A172 (cell line): ENCODE measurements around the gene MT1E. TPM values are rescaled to one million over a fixed set of nuclear protein-coding genes. Genes with fewer than 3 reads are reported as not detected.
"Not testable (repeated sequence)": the region's sequence is repeated elsewhere in the genome, so short reads cannot be mapped to it uniquely, and the experiment has no call there.

Source experiments
- DNase-seq: peaks from one replicate; pipeline ENCODE4 v3.0.0-alpha.2; 2015; ENCODE audit warnings: low spot score
- total RNA-seq: library from RNA; depleted of rRNA; stranded (reverse); fragments of >200 nt; shearing (Covaris generic); gene quantifications from 2 replicates; pipeline ENCODE4 v1.2.3, GENCODE V29; 2014

Gene MT1E
- total RNA-seq, 1 experiment from 2014 or later, result not detected

DNA sequence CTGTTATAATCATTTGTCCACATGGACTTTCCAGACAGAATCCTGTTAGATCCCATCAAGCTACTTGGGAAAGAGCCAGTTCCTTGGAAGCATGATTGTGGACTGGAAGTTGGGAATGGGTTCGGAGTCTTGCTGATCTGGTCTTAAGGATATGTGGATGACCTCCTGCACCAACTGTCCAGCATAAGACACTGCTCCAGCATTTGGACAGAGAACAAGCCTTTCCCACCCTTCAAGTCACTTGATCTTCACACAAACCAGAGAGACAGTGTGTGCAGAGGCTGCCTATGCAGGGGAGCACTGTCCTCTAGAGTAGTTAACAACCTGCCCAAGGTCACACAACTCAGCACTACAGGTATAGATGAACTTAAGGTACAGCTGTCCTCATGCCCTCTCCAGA, 20.3 kb downstream of the MT1E start:
- no peak for DNase-seq

DNA sequence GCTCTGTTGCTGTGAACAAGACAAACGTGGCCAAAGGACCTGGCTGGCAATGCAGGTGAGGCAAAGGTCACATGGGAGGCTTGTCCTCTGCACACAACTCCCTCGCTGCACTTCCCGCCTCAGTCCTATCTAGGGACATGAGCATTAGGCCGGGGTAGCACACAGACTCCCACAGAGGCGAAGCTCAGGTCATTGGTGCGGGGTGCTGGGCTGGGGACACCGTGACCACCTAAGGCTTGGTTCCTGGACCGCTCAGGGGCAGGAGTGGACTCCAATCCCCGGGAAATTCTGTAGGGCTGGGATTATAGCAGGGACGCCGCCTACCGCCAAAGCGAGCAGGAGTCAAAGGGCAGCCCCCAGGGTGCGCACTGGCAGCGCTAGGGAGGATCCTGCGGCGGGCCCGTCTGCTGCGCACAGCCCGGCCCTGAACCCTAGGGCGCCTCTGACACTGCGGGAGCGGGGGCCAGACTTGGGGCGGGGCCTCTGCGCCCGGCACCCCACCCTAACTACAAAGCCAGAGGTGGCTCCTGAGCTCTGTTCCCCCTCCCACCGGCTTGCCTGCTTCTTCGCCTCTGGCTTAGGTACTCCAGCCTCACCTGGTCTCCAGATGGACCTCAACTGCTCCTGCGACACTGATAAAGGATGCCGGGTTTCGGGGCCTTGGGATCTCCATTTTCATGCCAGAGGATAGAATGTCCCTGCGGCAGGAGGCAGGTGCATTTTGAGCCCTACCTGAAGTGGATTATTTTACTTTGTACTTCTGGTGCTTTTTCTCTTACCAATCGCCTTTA, 22.3 kb downstream of the MT1E start:
- no peak for DNase-seq

DNA sequence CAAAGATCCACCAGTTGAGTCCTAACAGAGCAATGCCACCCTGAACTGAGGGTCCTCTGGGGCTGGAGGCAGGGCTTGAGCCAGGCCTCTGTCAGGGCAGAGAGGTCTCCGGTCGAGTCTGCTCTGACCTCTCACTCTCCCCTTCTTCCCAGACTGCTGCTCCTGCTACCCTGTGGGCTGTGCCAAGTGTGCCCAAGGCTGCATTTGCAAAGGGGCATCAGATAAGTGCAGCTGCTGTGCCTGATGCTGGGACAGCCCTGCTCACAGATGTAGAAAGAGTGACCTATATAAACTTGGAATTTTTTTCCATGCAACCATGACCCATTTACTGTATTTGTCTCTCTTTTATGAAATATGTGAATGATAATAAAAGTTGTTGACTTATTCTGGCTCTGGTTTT, 23.7 kb downstream of the MT1E start:
- no peak for DNase-seq

DNA sequence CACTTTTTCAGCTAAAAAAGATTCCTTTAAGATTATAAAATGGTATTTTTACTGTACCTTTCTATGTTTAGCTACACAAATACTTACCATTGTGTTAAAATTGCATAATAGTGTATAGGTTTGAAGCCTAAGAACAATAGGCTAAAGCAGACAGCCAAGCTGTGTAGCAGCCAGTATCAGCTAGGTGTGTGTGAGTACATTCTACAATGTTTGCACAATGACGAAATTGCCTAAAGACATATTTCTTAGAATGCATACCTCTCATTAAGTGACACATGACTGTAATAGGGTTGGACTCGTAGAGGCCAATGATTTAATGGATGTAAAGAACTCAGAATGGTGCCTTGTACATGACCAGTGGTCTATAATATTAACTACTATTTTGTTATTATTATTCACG, 24.2 kb downstream of the MT1E start:
- no peak for DNase-seq

DNA sequence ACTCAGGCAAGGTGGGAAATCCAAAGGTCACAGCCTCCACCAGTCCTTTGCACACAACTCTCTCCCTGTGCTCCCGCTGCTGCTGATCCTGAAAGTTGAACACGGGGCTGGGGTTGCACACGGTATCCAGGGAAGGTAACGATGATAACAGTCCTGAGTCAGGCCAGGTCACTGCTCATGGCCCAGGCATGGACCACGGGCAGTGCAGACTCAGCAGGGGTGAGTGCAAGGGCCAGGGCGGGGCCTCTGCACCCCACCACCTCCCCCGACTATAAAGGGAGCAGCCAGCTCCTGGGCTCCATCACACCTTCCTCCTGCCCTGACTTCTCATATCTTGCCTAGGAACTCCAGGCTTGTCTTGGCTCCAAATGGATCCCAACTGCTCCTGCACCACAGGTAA, 26.0 kb downstream of the MT1E start, which contains the start of gene MT1B:
TSS of gene MT1B (plus strand) at position 301 of the 400 bp plus-strand sequence. CDS start at position 369, 68 bp downstream.
- DNase-seq, result no peak

DNA sequence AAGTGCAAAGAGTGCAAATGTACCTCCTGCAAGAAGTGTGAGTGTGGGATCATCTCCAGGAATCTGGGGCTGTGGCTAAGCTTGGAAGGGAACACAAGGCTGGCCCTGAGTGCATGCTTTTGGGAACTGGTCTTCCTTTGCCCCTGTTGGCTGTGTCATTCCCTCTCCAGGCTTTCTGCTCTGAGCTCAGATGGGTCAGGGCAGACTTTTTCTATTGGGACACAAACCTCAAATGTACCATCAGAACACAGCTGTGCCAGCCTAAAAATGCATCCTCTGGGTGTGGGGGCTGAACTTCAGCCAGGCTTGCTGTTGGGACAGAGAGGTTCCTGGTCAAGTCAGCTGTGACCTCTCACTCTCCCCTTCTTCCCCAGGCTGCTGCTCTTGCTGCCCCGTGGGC, 27.0 kb downstream of the MT1E start:
- no peak for DNase-seq

DNA sequence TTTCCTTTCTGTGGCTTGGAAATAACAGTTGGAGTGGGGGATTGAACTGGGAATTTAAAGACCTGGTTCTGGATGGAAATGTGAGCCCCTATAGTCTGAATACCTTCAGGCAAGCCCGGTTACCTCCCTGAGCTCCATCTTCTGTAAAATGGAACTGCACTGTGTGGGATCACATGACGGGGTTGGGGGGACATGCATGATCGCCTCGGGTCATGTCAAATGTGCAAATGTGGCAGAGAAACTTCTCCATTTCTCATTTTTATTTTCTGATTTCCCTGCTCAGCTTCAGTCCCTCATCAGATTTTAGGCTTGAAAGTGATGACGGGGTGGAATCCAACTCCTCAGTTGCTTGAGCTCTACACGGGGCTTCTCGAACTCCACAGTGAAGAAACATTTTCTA, 27.6 kb downstream of the MT1E start:
- no peak for DNase-seq

DNA sequence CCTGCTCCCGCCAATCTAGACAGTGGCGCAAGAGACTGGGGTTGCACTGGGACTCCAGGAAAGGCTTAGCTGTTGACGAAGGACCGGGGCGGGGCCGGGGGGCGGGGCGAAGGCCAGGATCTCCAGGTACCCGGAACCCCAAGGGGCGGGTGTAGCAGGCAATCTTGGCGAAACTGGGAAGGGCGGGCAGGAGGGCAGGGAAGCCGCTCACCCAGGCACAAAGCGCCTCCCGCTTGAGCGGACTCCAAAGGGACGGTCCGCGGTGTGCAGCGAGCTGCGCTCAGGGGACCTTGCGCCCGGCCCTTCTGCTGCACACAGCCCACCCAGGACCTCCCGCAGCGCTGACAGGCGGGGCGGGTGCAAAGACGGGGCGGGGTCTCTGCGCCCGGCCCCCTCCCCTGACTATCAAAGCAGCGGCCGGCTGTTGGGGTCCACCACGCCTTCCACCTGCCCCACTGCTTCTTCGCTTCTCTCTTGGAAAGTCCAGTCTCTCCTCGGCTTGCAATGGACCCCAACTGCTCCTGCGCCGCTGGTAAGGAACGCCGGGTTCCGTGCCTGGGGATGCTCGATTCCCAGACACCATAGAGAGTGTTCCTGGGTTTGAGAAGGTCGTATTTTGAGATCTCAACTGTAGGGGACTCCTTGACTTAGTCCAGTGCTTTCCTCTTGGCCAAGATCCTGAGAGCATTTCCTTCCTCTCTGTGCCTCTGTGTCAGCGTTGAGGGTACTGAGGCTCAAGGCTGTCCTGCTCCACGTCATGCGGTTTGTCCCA, 32.2 kb downstream of the MT1E start, which contains the start of gene MT1F:
TSS of gene MT1F (plus strand) at position 405 of the 772 bp plus-strand sequence. CDS start at position 505, 100 bp downstream.
- DNase-seq, result no peak

DNA sequence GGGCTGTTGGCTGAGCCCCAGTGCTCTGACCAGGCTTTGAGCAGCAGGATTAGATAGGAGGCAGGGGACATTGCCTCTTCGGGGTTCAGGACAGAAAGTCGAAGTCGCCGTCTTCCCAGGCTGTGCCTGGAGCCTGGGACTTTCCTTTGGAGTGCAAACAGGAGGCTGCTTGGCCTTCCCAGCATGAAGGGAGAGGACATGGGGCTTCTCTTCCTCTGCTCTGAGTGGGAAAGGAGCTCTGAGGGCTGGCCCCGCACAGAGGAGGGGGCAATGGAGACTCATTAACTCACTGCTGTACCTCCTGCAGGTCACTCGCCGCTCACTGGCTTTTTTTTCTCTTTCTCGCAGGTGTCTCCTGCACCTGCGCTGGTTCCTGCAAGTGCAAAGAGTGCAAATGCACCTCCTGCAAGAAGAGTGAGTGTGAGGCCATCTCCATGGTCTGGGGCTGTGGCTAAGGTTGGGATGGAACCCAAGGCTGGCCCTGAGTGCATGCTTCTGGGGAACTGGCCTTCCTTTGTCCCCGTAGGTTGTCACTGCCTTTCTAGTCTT, 32.8 kb downstream of the MT1E start:
- DNase-seq, result no peak

DNA sequence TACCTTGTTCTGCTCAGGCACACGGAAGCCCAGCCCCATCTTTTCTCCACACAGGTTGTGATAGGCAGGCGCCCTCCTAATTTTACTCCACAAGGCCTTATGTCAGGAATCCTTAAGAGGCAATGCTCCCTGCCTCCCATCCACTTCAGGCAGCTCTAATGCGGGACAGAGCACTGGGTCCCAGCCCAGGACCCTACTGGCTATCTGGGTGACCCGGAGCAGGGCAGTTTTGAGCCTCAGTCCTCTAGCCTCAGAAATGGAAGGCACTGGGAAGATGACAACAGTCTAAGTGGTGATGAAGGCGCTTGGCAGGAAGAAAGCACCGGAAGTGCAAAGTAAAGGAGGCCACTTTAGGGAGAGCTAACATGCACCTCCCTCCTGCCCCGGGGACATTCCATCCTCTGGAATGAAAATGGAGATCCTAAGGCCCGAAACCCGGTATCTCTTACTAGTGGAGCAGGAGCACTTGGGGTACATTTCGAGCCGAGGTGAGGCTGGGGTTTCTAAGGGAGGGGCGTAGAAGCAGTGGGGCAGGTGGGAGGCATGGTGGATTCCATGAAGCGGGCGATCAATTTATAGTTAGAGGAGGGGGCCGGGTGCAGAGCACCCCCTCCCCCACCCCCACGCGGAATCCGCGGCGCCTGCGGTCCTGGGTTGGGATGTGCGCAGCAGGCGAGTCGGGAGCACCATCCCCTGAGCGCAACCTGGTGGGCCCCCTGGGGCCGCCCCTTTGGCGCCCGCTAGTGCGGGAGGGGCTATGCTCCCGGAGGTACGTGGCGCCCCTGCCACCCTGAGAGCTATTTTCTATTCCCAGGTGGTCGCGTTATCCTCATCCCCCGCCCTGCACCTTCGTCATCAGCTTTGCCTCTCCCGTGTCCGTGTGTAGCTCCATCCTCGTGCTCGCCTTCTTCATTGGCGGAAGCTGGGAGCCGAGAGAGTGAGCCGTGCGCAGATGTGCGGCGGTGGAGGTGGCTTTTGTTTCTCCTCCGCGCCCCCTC, 37.1 kb downstream of the MT1E start:
- no peak for DNase-seq

DNA sequence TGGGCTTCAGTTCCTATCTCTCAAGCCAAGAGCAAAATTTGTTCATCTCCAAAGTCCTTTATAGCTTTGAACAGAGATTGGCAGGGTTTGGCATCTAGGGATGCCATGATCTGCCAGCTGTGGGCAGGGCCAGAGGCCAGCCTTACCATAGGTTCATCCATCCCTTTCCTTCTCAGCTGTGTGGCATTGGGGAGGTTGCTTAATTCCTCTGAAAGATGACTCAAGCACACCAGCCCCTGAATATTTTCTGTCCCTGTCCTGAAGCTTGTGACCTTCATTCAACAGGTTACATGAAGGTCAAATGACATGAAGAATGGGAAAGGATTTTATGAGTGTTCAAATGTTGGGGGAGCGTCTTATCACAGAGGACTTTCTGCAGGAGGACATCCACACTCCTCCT, 38.9 kb downstream of the MT1E start:
- no peak for DNase-seq

DNA sequence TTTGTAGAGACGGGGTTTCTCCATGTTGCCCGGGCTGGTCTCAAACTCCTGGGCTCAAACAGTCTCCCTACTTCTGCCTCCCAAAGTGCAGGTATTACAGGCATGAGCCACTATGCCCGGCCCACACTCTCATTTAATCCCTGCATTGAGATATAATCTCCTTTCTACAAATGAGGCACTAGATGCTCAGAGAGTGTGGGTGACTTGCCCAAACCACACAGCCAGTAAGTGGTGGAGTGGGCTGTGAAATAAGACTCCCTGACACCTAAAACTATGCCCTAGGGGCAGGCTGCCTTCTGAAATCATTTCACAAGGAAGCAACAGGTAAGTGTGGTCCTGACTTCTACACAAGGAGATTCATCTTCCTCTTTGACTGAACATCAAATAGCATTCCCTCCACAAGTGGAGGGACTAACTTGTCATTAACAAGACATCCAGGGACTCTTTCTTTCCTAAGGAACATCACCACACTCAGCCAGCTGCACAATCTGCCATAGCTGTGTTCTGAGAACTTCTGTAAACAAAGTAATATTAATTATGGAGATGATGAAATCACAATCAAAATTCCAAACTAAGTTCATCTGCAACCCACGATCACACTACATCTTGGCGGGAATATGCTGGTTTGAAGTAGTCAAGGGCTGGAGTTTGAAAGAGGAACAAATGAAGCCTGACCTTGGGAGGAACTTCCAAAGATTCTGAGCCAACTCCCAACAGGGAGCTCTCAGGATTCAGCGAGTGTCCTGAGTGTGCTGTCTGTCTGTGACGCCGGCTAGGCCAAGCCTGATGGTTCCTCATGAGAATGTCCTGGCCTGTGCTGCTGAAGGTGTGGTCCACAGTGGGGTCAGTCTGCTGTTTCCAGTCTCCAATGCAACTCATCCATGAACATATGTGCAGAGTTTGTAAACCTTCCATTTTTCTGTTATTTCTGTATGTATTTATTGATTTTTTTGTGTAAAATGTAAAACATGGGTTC, 40.0 kb downstream of the MT1E start:
- DNase-seq, result not testable (repeated sequence)

DNA sequence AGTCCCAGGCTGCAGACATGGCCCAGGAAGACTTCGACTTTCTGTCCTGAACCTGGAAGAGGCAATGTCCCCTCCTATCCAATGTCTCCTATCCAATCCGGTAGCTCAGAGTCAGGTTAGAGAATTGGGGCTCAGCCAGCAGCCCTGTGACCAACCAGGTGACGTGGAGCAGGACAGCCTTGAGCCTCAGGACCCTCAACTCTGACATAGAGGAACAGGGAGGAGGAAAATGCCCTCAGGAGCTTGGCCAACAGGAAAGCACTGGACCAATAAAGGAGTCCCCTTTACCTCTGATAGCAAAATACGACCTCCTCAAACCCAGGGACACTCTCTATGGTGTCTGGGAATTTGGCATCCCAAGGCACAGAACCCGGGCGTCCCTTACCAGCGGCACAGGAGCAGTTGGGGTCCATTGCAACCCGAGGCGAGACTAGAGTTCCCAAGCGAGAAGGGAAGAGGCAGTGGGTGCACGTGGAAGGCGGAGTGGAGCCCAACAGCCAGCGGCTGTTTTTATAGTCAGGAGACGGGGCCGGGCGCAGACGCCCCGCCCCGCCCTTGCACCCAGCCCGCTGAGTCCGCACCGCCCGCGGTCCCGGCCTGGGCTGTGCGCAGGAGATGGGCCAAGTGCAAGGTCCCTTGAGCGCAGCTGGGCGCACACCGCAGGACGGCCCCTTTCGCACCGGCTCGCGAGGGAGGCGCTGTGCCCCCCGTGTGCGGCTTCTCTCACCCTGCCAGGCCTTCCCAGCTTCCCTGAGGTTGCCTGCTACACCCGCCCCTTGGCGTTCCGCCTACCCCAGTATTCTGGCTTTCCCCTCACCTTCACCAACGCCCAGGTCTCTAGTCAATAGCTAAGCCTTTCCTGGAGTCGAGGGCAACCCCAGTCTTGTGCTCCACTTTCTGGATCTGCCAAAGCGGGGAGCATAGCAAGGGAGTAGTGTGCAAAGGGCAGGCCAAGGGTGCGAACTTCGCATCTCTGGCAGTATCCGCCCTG, 42.3 kb downstream of the MT1E start, which contains the start of gene MT1G:
TSS of gene MT1G (minus strand) at position 485 of the 991 bp plus-strand sequence. CDS start at position 413, 72 bp downstream.
- DNase-seq, result no peak

DNA sequence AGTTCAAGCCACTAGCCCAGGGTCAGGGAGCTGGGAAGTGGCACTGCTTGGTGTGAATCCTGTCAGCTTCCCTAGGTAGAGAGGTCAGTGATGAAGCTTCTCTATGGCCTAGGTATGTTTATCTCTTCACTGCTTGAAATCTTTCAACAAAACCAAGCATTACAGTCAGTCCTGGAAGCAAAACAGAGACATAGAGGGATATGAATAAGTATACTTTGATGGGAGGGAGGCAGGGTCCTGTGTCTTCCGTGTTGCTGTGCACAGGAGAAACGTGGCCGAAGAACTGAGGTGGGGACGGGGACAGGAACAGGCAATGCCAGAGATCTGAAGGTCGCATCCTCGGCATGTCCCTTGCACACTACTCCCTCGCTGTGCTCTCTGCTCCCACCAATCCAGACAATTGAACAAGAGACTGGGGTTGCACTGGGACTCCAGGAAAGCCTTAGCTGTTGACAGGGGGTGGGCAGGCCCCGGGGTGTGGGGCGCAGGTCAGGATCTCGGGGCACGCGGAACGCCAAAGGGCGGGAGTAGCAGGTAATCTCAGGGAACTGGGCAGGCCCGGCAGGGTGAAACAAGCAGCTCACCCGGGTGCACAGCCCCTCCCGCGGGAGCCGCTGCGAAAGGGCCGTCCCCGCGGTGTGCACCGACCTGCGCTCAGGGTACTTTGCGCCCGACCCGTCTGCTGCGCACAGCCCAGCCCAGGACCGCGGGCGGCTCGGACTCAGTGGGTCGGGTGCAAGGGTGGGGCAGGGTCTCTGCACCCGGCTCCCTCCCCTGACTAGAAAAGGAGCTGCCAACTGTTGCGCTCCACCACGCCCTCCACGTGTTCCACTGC, 43.6 kb downstream of the MT1E start, which contains the start of gene MT1H:
TSS of gene MT1H (plus strand) at position 810 of the 835 bp plus-strand sequence. CDS start 71 bp downstream, outside the sequence.
- DNase-seq, result no peak

DNA sequence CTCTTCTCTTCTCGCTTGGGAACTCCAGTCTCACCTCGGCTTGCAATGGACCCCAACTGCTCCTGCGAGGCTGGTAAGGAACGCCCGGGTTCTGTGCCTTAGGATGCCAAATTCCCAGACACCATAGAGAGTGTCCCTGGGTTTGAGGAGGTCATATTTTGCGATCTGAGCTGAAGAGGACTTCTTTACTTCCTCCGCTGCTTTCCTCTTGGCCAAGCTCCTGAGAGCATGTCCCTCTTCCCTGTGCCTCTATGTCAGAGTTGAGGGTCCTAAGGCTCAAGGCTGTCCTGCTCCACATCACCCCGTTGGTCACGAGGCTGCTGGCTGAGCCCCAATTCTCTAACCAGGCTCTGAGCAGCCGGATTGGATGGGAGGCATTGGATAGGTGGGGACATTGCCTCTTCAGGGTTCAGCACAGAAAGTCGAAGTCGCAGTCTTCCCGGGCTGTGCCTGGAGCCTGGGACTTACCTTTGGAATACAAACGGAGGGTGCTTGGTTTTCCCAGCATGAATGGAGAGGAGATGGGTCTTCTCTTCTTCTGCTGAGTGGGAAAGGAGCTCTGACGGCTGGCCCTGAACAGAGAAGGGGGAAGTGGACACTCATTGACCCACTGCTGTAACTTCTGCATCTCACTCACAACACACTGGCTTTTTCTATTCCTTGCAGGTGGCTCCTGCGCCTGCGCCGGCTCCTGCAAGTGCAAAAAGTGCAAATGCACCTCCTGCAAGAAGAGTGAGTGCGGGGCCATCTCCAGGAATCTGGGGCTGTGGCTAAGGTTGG, 44.4 kb downstream of the MT1E start:
- DNase-seq, result no peak

DNA sequence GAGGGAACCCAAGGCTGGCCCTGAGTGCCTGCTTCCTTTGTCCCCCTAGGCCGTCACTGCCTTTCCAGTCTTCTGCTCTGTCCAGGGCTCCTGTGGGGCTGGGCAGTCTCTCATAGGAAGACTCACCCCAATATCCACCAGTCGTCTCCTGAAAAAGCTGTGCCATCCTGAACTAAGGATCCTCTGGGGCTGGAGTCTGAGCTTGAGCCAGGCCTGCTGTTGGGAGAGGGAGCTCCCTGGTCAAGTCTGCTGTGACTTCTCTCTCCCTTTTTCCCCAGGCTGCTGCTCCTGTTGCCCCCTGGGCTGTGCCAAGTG, 45.0 kb downstream of the MT1E start:
- no peak for DNase-seq

DNA sequence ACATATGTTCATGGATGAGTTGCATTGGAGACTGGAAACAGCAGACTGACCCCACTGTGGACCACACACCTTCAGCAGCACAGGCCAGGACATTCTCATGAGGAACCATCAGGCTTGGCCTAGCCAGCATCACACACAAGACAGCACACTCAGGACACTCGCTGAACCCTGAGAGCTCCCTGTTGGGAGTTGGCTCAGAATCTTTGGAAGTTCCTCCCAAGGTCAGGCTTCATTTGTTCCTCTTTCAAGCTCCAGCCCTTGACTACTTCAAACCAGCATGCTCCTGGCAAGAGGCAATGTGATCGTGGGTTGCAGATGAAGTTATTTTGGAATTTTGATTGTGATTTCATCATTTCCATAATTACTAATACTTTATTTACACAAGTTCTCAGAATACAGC, 46.1 kb downstream of the MT1E start:
- DNase-seq, result not testable (repeated sequence)
